Endothelial cell (in vitro differentiated cells): ENCODE data around the gene LCOR. TPM values are rescaled to one million over a fixed set of nuclear protein-coding genes. Genes with fewer than 3 reads are reported as not detected.

ENCODE experiments used
- DNase-seq: peaks from one replicate; pipeline ENCODE4 v3.0.0; 2021; ENCODE audit warnings: low spot score
- H3K27ac Mint-ChIP-seq: one replicate; pipeline ENCODE4 v1.8.0; 2021; ENCODE audit warnings: mixed read lengths, inconsistent platforms; ENCODE audit not compliant: unreplicated experiment
- H3K27me3 Mint-ChIP-seq: one replicate; pipeline ENCODE4 v1.8.0; 2021; ENCODE audit warnings: mild to moderate bottlenecking, moderate library complexity, mixed read lengths, inconsistent platforms; ENCODE audit not compliant: unreplicated experiment
- H3K36me3 Mint-ChIP-seq: one replicate; pipeline ENCODE4 v1.8.0; 2021; ENCODE audit warnings: mild to moderate bottlenecking, low read depth, mixed read lengths, inconsistent platforms; ENCODE audit not compliant: unreplicated experiment
- H3K4me1 Mint-ChIP-seq: one replicate; pipeline ENCODE4 v1.8.0; 2021; ENCODE audit warnings: mild to moderate bottlenecking, mixed read lengths, inconsistent platforms; ENCODE audit not compliant: unreplicated experiment
- H3K4me3 Mint-ChIP-seq: one replicate; pipeline ENCODE4 v1.8.0; 2021; ENCODE audit warnings: mild to moderate bottlenecking, mixed read lengths, inconsistent platforms; ENCODE audit not compliant: unreplicated experiment
- H3K9me3 Mint-ChIP-seq: one replicate; pipeline ENCODE4 v1.8.0; 2021; ENCODE audit warnings: mixed read lengths, inconsistent platforms; ENCODE audit not compliant: unreplicated experiment
- total RNA-seq: library from RNA; stranded (reverse); fragmentation: NEBNext Ultra II Directional; extraction: Animal tissue kit (Norgen Biotek cat#: 25700); gene quantifications from one replicate; pipeline ENCODE4 v1.2.1, GENCODE V29; 2021; ENCODE audit not compliant: unreplicated experiment
- TF ChIP-seq, protein P1 (sequence below): fragments of 200-600 bp; sonication (generic); IDR thresholded peaks from one replicate; pipeline ENCODE4 v1.5.0; 2021; ENCODE audit warnings: antibody characterized with exemption; ENCODE audit not compliant: unreplicated experiment

The LCOR gene
- total RNA-seq, 1 donor from 2014 or later, result 36.6 TPM

DNA sequence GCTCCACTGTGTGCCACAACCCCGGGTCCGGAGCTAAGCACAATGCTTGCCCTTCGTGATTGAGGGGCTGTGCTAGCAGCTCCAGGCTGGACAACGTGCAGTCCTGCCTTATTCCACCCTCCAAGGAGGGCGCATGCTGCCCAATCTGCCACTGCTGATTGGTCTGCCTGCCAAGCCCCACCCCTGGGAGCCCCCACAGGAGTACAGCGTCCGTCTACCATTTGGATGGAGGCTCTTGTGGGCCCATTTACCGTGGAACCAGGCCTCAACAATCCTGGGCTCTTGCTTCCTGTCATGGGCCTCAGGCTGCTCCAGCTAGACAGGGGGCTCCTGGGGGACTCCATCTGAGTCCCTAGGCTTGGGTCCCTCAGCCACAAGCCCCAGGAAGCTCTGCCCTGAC, 180.4 kb downstream of the LCOR start:
- no peak for DNase-seq
- TF ChIP-seq, protein P1, sequence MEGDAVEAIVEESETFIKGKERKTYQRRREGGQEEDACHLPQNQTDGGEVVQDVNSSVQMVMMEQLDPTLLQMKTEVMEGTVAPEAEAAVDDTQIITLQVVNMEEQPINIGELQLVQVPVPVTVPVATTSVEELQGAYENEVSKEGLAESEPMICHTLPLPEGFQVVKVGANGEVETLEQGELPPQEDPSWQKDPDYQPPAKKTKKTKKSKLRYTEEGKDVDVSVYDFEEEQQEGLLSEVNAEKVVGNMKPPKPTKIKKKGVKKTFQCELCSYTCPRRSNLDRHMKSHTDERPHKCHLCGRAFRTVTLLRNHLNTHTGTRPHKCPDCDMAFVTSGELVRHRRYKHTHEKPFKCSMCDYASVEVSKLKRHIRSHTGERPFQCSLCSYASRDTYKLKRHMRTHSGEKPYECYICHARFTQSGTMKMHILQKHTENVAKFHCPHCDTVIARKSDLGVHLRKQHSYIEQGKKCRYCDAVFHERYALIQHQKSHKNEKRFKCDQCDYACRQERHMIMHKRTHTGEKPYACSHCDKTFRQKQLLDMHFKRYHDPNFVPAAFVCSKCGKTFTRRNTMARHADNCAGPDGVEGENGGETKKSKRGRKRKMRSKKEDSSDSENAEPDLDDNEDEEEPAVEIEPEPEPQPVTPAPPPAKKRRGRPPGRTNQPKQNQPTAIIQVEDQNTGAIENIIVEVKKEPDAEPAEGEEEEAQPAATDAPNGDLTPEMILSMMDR, result no peak
- peaks cover 4% of the 10 kb centered on the region for H3K36me3 Mint-ChIP-seq
- H3K9me3 Mint-ChIP-seq, result no peaks in the 10 kb centered on the region
- peaks cover 7% of the 10 kb centered on the region for H3K4me1 Mint-ChIP-seq
- H3K27me3 Mint-ChIP-seq, result peaks cover 8% of the 10 kb centered on the region
- H3K27ac Mint-ChIP-seq, result no peak overlapping the region
- no peak overlapping the region for H3K4me3 Mint-ChIP-seq

DNA sequence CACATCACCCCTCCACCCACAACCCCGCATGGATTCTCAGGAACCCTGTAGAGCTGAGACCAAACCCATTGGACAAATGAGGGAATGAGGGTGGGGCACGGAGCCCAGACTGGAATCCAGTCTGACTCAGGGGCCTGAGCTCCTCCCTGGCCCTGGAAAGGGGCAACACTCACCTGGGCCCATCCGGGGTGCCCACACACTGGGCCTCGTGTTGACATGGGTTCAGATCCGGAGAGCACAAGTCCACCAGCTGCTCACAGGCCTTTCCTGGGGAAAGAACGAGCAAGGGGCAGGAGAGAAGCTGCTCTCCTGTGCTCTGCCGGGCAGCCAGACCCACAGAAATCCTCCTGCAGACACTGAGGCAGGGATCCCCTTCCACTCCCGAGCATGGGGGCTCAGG, 181.5 kb downstream of the LCOR start:
- Mint-ChIP-seq H3K9me3 (no peaks in the 10 kb centered on the region), H3K4me3 (no peak overlapping the region), H3K36me3 (peaks cover 4% of the 10 kb centered on the region), H3K27ac (peak overlapping the region; percentile 30), H3K27me3 (peaks cover 9% of the 10 kb centered on the region), H3K4me1 (peaks cover 7% of the 10 kb centered on the region)
- TF ChIP-seq, protein P1, result no peak
- DNase-seq, result no peak

DNA sequence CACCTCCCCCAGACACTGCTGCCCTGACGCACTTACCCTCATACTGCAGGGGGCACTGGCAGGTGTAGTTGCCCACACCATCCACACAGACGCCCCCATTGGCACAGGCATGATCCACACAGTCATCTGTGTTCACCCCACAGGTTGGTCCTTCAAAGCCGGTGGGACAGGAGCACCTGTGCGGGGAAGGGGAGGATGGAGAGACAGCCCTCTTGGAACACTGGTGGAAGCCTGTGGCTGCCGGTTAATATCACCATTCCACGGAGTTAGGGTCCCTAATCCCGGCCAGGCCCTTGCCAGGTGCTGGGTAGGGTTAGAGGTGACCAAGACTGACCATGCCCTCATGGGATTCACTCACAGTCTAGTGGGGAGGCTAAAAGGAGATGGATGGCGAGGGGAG, 181.9 kb downstream of the LCOR start:
- H3K4me3 Mint-ChIP-seq, result no peak overlapping the region
- peaks cover 10% of the 10 kb centered on the region for H3K27me3 Mint-ChIP-seq
- H3K27ac Mint-ChIP-seq, result no peak overlapping the region
- DNase-seq, result no peak
- peaks cover 4% of the 10 kb centered on the region for H3K36me3 Mint-ChIP-seq
- H3K4me1 Mint-ChIP-seq, result peaks cover 7% of the 10 kb centered on the region
- TF ChIP-seq, protein P1, result no peak
- H3K9me3 Mint-ChIP-seq, result no peaks in the 10 kb centered on the region

DNA sequence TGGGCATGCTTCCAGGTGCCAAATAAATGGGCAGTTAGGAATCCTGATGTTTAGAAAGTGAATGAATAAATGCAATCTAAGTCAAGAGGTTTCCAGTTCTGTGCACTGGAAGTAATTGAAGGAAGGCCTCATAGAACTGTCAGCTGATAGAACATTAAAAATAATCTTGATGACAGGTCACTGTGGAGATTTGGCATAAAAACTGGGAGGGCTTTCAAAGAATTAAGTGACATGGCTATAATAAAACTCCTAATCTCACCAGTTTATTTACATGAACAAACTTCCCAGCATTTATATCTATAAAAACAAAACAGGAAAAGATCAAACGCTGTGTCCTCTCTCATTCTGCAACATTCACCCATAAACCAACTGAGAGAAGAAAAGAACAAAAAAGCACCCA, 183.1 kb downstream of the LCOR start:
- Mint-ChIP-seq H3K4me3 (no peak overlapping the region), H3K27me3 (peaks cover 10% of the 10 kb centered on the region), H3K36me3 (peaks cover 4% of the 10 kb centered on the region), H3K4me1 (peaks cover 7% of the 10 kb centered on the region), H3K27ac (peak overlapping the region; percentile 77), H3K9me3 (no peaks in the 10 kb centered on the region)
- TF ChIP-seq, protein P1, result no peak
- no peak for DNase-seq

DNA sequence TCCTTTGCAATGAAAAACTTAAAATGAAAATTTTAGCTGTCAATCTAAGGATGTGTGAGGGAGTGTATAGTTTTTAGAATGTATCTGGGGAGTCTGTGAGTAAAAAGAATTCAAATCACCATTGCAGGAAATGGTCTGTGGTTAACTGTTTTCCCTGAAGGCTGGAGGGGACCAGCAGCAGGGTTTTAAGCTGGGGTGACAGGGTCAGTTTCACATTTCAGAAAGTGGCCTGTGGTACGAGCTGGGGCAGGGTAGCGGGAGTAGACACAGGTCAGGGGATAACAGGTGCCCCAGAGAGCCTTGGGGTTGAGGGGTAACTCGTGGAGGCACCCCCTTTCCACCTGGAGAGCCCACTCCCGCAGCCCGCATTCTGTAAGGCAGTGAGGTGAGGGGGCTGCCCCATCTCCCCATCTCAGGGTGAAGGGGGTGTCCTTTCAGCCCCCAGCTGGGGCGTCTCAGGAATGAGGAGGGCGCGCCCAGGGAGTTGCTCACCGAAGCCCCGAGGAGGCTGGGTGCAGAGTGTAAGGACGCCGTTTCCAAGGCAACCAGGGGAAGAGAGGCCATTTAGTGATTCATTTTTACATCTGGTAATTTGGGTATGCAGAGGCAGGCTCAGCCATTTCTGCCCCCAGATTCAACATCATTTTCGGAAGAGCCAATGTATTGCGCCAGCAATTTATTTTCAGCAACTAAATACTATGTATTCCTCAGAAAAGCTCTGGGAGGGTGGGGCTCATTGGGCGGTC, 184.8 kb downstream of the LCOR start:
- peaks cover 5% of the 10 kb centered on the region for H3K27me3 Mint-ChIP-seq
- H3K36me3 Mint-ChIP-seq, result peaks cover under 1% of the 10 kb centered on the region
- DNase-seq, result no peak

More for the DNA sequence above, 184.8 kb downstream of the LCOR start:
- H3K27ac Mint-ChIP-seq, result peak overlapping the region; percentile 64
- TF ChIP-seq, protein P1, result no peak
- peaks cover 7% of the 10 kb centered on the region for H3K4me1 Mint-ChIP-seq
- H3K4me3 Mint-ChIP-seq, result no peak overlapping the region
- no peaks in the 10 kb centered on the region for H3K9me3 Mint-ChIP-seq
